ENCODE data around the gene OR10A6. TPM values are rescaled to one million over a fixed set of nuclear protein-coding genes. Genes with fewer than 3 reads are reported as not detected.

OR10A6 gene
- polyA plus RNA-seq, 1 of the 3 experiments (the other 2 are of a cell fraction), result not detected

- Histone ChIP-seq H3K4me3 (ENCODE audit: low read depth in 2 of 2, low read length in 1 of 2) (no peak overlapping the region), H3K36me3 (replicated peaks in 1 of 2; ENCODE audit: control insufficient read depth in 1 of 2, insufficient read depth in 2 of 2, low read length in 1 of 2) (no peaks in the 10 kb centered on the region), H2AFZ (ENCODE audit: low read depth) (no peak overlapping the region), H3F3A (replicated peaks; ENCODE audit: insufficient read depth) (no peaks in the 10 kb centered on the region), H3K9me2 (no peaks in the 10 kb centered on the region), H3K4me2 (no peak overlapping the region), H3K27ac (ENCODE audit: low read depth in 2 of 2, low read length in 1 of 2) (no peak overlapping the region), H3K4me1 (ENCODE audit: control insufficient read depth in 1 of 2, insufficient read depth in 2 of 2, low read depth in 1 of 2, low read length in 1 of 2) (no peaks in the 10 kb centered on the region), H3K9me3 (no peaks in the 10 kb centered on the region), H3K9ac (no peak overlapping the region), H3K79me2 (ENCODE audit: insufficient read depth) (no peaks in the 10 kb centered on the region), H4K20me1 (ENCODE audit: insufficient read depth) (no peaks in the 10 kb centered on the region), H3K27me3 (ENCODE audit: insufficient read depth) (no peaks in the 10 kb centered on the region; the same call in 1 of the 2 replicates)
- DNase-seq, result no peak
- CTCF ChIA-PET, result no interaction called here
- no peak for TF ChIP-seq NRF1 (IDR thresholded peaks at IDR 0.05; ENCODE audit: low read depth, low read length)
- no peak for TF ChIP-seq GATA2 (CRISPR knock-in tag; IDR thresholded peaks at IDR 0.05)
- no peak for TF ChIP-seq TCF12 (IDR thresholded peaks at IDR 0.05)
- no peak for TF ChIP-seq SIN3A (IDR thresholded peaks at IDR 0.05; ENCODE audit: borderline replicate concordance, low read depth, low read length)
- no peak for TF ChIP-seq YY1 (IDR thresholded peaks at IDR 0.05; ENCODE audit: low read depth)
- no peak for TF ChIP-seq CTCF (IDR thresholded peaks at IDR 0.05)
- TF ChIP-seq EZH2phosphoT487 (IDR thresholded peaks at IDR 0.05; ENCODE audit: borderline replicate concordance, low read depth), result no peak
- no peak for TF ChIP-seq FOXM1 (IDR thresholded peaks at IDR 0.05; ENCODE audit: low read depth)
- no peak for TF ChIP-seq FOXJ3 (CRISPR knock-in tag; IDR thresholded peaks at IDR 0.05)
- TF ChIP-seq JUND (IDR thresholded peaks at IDR 0.05), result no peak
- no peak for TF ChIP-seq PBX3 (IDR thresholded peaks at IDR 0.05)
- TF ChIP-seq REST (IDR thresholded peaks at IDR 0.05; ENCODE audit: low read depth, low read length), result no peak
- TF ChIP-seq IRF3 (IDR thresholded peaks at IDR 0.05; ENCODE audit: low read depth, low read length), result no peak
- TF ChIP-seq RAD21 (IDR thresholded peaks at IDR 0.05; ENCODE audit: low read length), result no peak
- no peak for TF ChIP-seq FOSL2 (IDR thresholded peaks at IDR 0.05; ENCODE audit: borderline replicate concordance, low read depth)
- TF ChIP-seq NFIC (IDR thresholded peaks at IDR 0.05; ENCODE audit: borderline replicate concordance), result no peak
- WGBS (ENCODE audit: low lambda C conversion rate), result 40% methylated on average over 2 of the region's 2 CpGs
- POLR2A ChIA-PET, result no interaction called here
These were observed 6.5 kb downstream of the OR10A6 start for GRCh38 chr11:7924536-7924935.
